Measurements from ENCODE around the gene PRKD1.

- no peak for TF ChIP-seq CTCF (conservative IDR thresholded peaks at IDR 0.05 in 1 of 2, IDR thresholded peaks at IDR 0.05 in 1 of 2; ENCODE audit: low read depth in 1 of 2, low read length in 2 of 2)
- no peak for TF ChIP-seq EZH2 (IDR thresholded peaks at IDR 0.05; ENCODE audit: low read length, missing control alignments)
These were observed 284.0 kb downstream of the PRKD1 start for GRCh38 chr14:29643433-29644211.
